HL-60 (cell line): ENCODE measurements around the gene MOB3B.
"Not testable (repeated sequence)": the region's sequence is repeated elsewhere in the genome, so short reads cannot be mapped to it uniquely, and the experiment has no call there.

Experiments
- DNase-seq, 2 experiments: peaks; one replicate each; pipeline ENCODE4 v3.0.0-alpha.2; 2010 to 2020; ENCODE audit warnings: low read depth in 1 of 2, low spot score in 1 of 2
- H3K27ac ChIP-seq: fragments of 250-450 bp; sonication (Bioruptor Pico); replicated peaks from 2 replicates; pipeline ENCODE4 v1.5.1; 2020; ENCODE audit warnings: mild to moderate bottlenecking, moderate library complexity
- H3K27me3 ChIP-seq: fragments of 250-450 bp; sonication (Bioruptor Pico); 2 replicates; pipeline ENCODE4 v1.5.1; 2021; ENCODE audit warnings: mild to moderate bottlenecking, moderate library complexity; ENCODE audit not compliant: insufficient read depth, poor library complexity, severe bottlenecking
- H3K4me3 ChIP-seq: replicated peaks from 2 replicates; pipeline ENCODE4 v1.5.1; 2011; ENCODE audit warnings: mild to moderate bottlenecking, control low read depth, low read length; ENCODE audit not compliant: insufficient read depth
- GABPA ChIP-seq: IDR thresholded peaks from 2 replicates; pipeline ENCODE4 v1.6.1; 2012; ENCODE audit warnings: low read depth
- POLR2AphosphoS5 ChIP-seq: IDR thresholded peaks from 2 replicates; pipeline ENCODE4 v1.6.1; 2012; ENCODE audit warnings: low read depth
- SPI1 ChIP-seq: IDR thresholded peaks from 2 replicates; pipeline ENCODE4 v1.6.1; 2012; ENCODE audit warnings: low read depth, mild to moderate bottlenecking, borderline replicate concordance
- TF ChIP-seq, protein P1 (sequence below): IDR thresholded peaks from one replicate; pipeline ENCODE4 v1.5.1; 2011; ENCODE audit warnings: low read length, control low read depth, inconsistent platforms; ENCODE audit not compliant: insufficient read depth
- TF ChIP-seq, protein P2 (sequence below): IDR thresholded peaks from 2 replicates; pipeline ENCODE4 v1.6.1; 2012; ENCODE audit warnings: low read depth; ENCODE audit not compliant: insufficient replicate concordance

The MOB3B gene

DNA sequence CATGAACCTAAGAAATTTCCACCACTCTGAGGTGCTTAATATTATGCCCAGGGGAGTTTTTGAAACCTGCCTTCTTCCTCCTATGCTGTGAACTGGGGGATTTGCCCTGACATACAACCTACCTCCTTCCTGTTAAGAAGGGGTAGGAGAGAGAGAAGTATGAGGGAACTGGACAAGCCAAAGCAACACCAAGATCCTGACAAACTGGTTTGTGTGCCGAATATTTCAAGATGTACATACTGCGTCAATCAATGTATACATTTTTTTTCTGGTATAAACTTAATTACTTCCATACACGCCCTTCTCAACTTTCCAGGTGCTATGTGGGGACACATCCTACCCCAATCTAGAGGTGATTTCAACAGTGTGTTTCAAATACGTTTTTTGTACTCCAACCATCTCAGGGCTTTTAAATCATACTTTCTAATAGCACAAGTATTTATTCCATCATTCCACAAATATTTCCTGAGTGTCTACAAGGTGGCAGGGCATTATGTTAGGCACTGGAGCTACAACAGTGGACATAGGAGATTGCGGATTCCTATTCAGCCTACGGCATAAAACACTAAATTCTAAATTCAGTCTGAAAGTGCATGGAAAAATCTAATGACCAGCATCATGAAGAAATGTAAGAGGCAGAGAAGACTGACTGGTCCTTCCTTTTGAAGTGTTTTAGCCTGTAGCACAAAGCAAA lies 75.6 kb downstream of the MOB3B start:
- Histone ChIP-seq H3K27me3 (no peaks in the 10 kb centered on the region), H3K27ac (no peak overlapping the region), H3K4me3 (no peak overlapping the region)
- TF ChIP-seq POLR2AphosphoS5 (no peak), SPI1 (no peak), GABPA (no peak)
- TF ChIP-seq, protein P1, sequence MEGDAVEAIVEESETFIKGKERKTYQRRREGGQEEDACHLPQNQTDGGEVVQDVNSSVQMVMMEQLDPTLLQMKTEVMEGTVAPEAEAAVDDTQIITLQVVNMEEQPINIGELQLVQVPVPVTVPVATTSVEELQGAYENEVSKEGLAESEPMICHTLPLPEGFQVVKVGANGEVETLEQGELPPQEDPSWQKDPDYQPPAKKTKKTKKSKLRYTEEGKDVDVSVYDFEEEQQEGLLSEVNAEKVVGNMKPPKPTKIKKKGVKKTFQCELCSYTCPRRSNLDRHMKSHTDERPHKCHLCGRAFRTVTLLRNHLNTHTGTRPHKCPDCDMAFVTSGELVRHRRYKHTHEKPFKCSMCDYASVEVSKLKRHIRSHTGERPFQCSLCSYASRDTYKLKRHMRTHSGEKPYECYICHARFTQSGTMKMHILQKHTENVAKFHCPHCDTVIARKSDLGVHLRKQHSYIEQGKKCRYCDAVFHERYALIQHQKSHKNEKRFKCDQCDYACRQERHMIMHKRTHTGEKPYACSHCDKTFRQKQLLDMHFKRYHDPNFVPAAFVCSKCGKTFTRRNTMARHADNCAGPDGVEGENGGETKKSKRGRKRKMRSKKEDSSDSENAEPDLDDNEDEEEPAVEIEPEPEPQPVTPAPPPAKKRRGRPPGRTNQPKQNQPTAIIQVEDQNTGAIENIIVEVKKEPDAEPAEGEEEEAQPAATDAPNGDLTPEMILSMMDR: no peak
- TF ChIP-seq, protein P2, sequence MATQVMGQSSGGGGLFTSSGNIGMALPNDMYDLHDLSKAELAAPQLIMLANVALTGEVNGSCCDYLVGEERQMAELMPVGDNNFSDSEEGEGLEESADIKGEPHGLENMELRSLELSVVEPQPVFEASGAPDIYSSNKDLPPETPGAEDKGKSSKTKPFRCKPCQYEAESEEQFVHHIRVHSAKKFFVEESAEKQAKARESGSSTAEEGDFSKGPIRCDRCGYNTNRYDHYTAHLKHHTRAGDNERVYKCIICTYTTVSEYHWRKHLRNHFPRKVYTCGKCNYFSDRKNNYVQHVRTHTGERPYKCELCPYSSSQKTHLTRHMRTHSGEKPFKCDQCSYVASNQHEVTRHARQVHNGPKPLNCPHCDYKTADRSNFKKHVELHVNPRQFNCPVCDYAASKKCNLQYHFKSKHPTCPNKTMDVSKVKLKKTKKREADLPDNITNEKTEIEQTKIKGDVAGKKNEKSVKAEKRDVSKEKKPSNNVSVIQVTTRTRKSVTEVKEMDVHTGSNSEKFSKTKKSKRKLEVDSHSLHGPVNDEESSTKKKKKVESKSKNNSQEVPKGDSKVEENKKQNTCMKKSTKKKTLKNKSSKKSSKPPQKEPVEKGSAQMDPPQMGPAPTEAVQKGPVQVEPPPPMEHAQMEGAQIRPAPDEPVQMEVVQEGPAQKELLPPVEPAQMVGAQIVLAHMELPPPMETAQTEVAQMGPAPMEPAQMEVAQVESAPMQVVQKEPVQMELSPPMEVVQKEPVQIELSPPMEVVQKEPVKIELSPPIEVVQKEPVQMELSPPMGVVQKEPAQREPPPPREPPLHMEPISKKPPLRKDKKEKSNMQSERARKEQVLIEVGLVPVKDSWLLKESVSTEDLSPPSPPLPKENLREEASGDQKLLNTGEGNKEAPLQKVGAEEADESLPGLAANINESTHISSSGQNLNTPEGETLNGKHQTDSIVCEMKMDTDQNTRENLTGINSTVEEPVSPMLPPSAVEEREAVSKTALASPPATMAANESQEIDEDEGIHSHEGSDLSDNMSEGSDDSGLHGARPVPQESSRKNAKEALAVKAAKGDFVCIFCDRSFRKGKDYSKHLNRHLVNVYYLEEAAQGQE: no peak
- no peak for DNase-seq

DNA sequence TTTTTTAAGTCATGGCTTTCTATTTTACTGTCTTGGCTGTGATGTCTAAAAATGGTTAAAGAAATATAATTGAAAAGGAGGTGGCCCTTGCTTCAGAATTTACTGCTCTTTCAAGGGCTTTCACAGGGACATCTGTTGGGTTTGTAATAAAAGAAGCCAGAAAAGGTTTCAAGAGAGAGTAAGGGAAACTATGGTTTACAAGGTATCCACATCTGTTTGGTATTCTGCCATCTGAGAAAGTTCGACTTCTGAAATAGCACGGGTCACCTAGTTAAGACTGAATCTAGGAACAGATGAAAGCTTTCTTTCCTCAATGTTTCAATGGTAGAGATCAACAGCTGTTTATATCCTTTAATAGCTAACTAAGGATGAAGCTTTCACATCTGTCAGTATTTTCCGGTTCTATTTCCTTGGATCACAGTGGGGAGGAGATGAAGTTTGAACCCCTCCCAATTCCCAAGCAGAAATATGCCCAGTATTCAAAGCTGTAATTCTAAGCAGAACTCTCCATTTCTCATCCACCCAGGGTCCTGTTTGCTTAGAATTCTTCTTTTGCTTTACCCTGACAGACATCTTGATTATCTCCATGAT lies 78.3 kb downstream of the MOB3B start:
- Histone ChIP-seq H3K27ac (no peak overlapping the region), H3K27me3 (no peaks in the 10 kb centered on the region), H3K4me3 (no peak overlapping the region)
- no peak for TF ChIP-seq GABPA
- TF ChIP-seq, protein P2: no peak
- no peak for DNase-seq

DNA sequence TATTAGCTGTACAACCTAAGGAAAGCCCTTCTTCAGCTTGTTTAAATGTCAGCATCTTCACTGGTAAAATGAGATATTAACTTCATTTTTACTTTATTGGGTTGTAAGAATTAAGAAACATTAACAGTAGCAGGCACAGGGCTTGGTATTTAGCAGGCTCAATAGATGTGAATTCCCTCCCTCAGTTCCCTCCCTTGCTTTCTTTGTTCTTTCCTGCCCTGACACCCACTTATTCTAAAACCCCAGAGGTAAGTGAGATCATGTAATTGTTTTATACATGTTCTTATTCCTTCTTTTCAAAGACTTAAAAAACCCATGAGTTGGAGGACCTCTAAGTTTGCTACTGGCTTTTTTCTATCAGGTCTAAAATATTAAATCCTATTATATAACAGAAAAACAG lies 78.9 kb downstream of the MOB3B start:
- Histone ChIP-seq H3K4me3 (no peak overlapping the region), H3K27me3 (no peaks in the 10 kb centered on the region), H3K27ac (no peak overlapping the region)
- no peak for DNase-seq
- TF ChIP-seq, protein P2: no peak
- TF ChIP-seq SPI1: no peak
- no peak for TF ChIP-seq GABPA
- TF ChIP-seq POLR2AphosphoS5: no peak
- TF ChIP-seq, protein P1: no peak

DNA sequence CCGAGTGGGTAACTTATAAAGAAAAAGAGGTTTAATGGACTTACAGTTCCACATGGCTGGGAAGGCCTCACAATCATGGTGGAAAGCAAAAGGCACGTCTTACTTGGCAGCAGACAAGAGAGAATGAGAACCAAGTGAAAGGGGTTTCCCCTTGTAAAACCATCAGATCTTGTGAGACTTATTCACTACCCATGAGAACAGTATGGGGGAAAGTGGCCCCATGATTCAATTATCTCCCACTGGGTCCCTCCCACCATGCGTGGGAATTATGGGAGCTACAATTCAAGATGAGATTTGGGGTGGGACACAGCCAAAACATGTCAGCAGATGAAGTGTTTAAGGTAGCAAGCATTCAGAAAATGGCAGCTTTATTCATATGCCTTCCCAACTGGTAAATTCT lies 81.3 kb downstream of the MOB3B start:
- H3K27ac ChIP-seq, H3K27me3 ChIP-seq, DNase-seq, H3K4me3 ChIP-seq: not testable (repeated sequence)
